ENCODE results near the gene RNF208. TPM values are rescaled to one million over a fixed set of nuclear protein-coding genes. Genes with fewer than 3 reads are reported as not detected.

RNF208 gene
- polyA plus RNA-seq, 4 donors = 7.9 to 16.3 (median 10.1) TPM

- DNase-seq (ENCODE audit: low read depth in 4 of 4, low spot score in 3 of 4) = no peak
Observed at GRCh38 chr9:137215196-137215986, 6.6 kb downstream of the RNF208 start.

DNA sequence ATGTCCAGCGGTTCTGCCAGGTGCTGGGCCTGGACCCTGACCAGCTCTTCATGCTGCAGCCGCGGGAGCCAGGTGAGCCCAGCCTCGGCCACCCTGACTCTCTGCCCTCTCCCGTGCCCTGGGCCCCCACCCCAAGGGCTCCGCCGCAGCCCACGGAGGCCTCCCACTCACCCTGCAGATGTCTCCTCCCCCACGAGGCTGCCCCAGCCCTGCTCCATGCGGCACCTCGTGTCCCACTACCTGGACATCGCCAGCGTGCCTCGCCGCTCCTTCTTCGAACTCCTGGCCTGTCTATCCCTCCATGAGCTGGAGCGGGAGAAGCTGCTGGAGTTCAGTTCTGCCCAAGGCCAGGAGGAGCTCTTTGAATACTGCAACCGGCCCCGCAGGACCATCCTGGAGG, 7.4 kb downstream of the RNF208 start:
- no peak for DNase-seq (ENCODE audit: low read depth in 4 of 4, low spot score in 3 of 4)

- no peak for DNase-seq (ENCODE audit: low read depth in 4 of 4, low spot score in 3 of 4)
Observed at GRCh38 chr9:137213160-137214060, 8.6 kb downstream of the RNF208 start.

DNA sequence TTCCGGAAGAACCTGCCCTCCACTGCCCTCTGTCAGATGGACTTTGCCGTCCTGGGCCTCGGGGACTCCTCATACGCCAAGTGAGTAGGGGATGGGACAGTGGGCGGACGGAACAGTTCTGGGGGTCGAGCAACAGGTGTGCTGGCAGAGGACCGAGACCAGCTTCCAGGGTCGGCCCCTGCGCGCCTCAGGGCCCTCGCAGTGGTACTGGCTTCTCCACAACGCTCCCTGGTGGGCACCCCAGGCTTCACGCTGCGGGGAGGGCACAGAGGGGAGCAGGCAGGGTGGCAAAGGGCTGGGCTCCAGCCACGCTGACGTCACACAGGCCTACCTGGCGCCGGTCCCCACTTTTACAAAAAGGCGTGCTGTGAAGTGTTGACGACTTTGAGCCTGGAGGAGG, 9.5 kb downstream of the RNF208 start:
- no peak for DNase-seq (ENCODE audit: low read depth in 4 of 4, low spot score in 3 of 4)

- DNase-seq (ENCODE audit: low read depth in 4 of 4, low spot score in 3 of 4) = no peak
Observed at GRCh38 chr9:137211532-137211931, 10.5 kb downstream of the RNF208 start.

DNA sequence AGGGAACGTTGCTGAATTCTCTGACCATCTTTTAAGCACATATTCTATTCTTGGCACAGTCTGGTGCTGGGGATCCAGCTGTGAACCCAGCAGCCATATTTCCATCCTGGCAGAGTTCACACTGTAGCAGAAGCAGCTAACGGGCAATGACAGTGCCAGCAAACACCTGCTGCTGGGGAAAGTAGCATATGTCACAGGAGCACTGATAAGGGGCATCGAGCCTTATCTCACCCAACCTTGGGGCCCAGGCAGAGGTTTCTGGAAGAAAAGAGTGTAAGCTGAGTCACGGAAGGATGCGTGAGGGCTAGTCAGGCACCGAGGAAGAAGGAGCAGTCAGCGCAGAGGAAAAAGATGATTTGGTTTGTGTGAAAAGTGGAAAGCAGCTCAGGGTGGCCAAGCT, 15.4 kb downstream of the RNF208 start:
- DNase-seq (ENCODE audit: low read depth in 4 of 4, low spot score in 3 of 4) = no peak

GRCh38 chr9:137205126-137206069, 16.6 kb downstream of the RNF208 start, which contains the start of the genes NDOR1 and TMEM203:
Gene NDOR1, plus strand, starts transcription at chr9:137205700. Its CDS starts 78 bp downstream, at chr9:137205778.
Gene TMEM203, minus strand, starts transcription at chr9:137205648. Its CDS starts 234 bp downstream, at chr9:137205414.
- DNase-seq (ENCODE audit: low read depth in 4 of 4, low spot score in 3 of 4) = peak; percentile 76 to 89 (median 80)

DNA sequence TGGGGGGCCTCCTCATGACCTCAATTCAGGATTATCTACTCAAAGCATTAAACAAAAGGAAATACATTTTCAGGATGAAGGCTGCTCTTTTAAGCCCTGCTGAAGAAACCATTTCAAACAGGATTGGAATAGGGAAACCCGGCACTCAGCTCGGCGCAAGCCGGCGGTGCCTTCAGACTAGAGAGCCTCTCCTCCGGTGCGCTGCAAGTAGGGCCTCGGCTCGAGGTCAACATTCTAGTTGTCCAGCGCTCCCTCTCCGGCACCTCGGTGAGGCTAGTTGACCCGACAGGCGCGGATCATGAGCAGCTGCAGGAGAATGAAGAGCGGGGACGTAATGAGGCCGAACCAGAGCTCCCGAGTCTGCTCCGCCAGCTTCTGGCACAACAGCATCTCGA, 17.3 kb downstream of the RNF208 start:
- no peak for DNase-seq (ENCODE audit: low read depth in 4 of 4, low spot score in 3 of 4)

GRCh38 chr9:137202966-137203365, 19.1 kb downstream of the RNF208 start:
- DNase-seq (ENCODE audit: low read depth in 4 of 4, low spot score in 3 of 4) = no peak

DNA sequence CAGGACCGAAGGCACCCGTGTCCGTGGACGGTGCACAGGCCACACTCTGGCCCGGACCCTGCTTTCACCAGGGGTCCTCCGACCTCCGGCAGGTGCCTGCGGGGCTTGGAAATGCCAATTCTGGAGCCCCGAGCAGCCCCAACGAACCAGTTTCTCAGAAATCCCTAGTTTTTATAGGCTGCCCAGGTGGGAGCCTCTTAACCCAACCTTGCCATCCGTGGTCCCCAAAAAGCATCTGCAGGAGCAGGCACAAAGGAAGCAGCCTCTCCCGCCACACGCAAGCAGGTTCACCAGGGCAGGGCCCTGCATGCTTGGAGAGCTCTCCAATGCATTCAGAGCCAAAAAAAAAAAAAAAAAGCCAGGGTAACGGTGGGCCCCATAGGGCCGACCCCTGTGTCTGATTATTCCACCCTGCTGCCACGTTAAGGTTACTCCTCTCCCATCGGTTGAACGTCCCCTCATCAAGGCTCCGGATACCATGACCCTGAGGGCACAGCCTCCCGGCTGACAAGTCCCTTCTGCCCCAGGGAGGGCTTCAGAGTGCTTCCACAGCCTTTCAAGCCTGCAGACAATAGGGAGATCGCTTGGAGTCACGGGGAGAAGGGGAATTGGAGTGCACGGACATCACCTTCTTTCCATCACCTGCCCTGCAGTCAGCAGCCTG, 20.7 kb downstream of the RNF208 start:
- no peak for DNase-seq (ENCODE audit: low read depth in 4 of 4, low spot score in 3 of 4)

DNA sequence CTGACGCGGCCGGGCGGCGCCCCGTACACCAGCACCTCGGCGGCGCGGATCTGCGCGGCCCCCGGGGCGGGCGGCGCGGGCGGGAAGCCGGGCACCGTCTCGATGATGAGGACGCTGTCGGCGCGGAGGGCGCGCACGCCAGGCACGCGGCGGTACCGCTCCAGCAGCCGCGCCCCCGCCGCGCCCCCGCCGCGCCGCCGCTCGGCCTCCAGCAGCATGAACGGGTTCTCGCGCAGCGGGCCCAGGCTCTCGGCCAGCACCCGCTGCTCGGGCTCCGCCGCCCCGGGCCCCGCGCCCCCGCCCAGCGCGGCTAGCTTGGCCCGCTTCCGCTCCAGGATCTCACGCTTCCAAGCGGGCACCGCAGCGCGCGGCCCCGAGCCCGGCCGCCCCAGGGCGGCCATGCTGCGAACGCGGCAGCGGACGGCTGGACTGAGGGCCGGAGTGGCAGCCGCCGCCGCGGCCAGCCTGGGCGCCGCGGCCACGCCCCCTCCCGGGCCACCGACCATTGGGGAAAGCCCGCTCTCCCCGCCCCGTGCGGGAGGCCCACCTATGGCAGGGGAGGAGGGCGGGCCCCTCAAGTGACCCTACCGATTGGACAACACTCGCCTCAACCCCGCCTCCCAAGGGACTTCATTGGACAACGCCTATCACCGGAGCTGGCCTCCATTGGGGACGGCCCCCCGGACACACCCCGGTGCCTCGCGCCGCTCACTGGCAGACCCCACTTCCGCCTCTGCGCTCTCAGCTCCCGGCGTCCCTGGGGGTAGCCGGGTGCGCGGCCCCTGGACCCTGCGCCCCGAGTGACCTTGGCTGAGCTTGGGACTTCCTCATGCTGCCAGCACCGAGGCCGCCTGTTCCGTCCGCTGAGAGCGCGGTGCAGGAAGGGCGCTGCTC, 21.5 kb downstream of the RNF208 start, which contains the start of gene TPRN:
TPRN (minus strand) TSS at position 431 of the 894 bp plus-strand sequence; CDS start at position 401, 30 bp downstream.
- peak; percentile 93 to 99 (median 97) for DNase-seq (ENCODE audit: low read depth in 4 of 4, low spot score in 3 of 4)

GRCh38 chr9:137199411-137200121, 22.5 kb downstream of the RNF208 start:
- no peak for DNase-seq (ENCODE audit: low read depth in 4 of 4, low spot score in 3 of 4)

DNA sequence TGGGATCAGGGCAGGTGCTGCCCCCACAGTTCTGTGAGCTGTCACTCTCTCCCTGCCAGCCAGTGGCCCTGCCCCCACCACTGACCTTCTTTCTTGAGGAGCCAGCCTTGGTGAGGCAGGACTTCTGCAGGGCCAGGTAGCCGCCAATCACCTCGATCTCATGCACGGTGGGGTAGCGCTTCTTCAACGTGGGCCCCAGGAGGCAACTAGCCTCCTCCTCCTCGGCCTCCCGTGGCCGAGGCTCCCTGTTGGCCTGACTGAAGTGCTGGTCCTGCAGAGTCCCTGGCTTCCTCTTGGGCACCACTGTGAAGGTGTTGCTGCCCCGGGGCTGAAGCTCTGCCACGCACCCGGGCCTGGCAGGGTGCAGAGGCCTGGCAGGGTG, 23.1 kb downstream of the RNF208 start:
- no peak for DNase-seq (ENCODE audit: low read depth in 4 of 4, low spot score in 3 of 4)

- no peak for DNase-seq (ENCODE audit: low read depth in 4 of 4, low spot score in 3 of 4)
Observed at GRCh38 chr9:137198051-137198901, 23.8 kb downstream of the RNF208 start.

GRCh38 chr9:137195525-137196220, 26.4 kb downstream of the RNF208 start:
- DNase-seq (ENCODE audit: low read depth in 4 of 4, low spot score in 3 of 4) = no peak

DNA sequence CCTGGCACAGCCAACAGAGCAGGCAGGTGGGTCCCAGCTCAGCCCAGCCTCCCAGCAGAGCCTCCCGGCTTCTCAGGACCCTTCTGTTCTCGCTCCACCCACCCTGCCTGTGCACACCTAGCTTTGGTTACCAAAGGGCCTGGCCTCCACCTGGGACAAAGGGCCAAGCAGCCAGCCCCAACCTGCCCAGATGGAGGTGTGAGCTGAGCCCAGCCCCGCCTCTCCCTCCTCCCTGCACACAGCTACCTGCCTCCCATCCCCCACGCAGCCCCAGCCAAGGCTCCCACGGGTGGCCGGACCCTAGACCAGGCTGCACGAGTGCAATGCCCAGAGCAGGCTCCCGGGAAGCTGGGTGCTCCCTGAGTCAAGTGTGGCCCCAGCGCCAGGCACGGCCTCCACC, 27.1 kb downstream of the RNF208 start:
- DNase-seq (ENCODE audit: low read depth in 4 of 4, low spot score in 3 of 4) = no peak

- DNase-seq (ENCODE audit: low read depth in 4 of 4, low spot score in 3 of 4) = no peak
Observed at GRCh38 chr9:137194388-137194787, 27.7 kb downstream of the RNF208 start.
